WI38 (cell line): ENCODE data around the gene DSE.
"Not testable (repeated sequence)": the region's sequence is repeated elsewhere in the genome, so short reads cannot be mapped to it uniquely, and the experiment has no call there.

Source experiments
- H3K4me3 ChIP-seq: 2 replicates; pipeline ENCODE4 v1.5.1; 2011; ENCODE audit warnings: low read depth, mild to moderate bottlenecking, control low read depth, low read length
- CTCF ChIP-seq: IDR thresholded peaks from 2 replicates; pipeline ENCODE4 v1.5.1; 2012; ENCODE audit warnings: low read depth, mild to moderate bottlenecking, control low read depth, low read length

Gene DSE

GRCh38 chr6:116329156-116329555 lies 41.6 kb upstream of the DSE start:
- TF ChIP-seq CTCF: no peak
- H3K4me3 ChIP-seq: no peak overlapping the region

GRCh38 chr6:116330511-116330910 lies 40.2 kb upstream of the DSE start:
- TF ChIP-seq CTCF: no peak
- no peak overlapping the region for H3K4me3 ChIP-seq

- TF ChIP-seq CTCF: no peak
- no peak overlapping the region for H3K4me3 ChIP-seq
Observed at GRCh38 chr6:116332096-116332495, 38.7 kb upstream of the DSE start.

- not testable (repeated sequence) for H3K4me3 ChIP-seq
Observed at GRCh38 chr6:116334638-116335409, 35.9 kb upstream of the DSE start.

GRCh38 chr6:116335612-116336215 lies 35.0 kb upstream of the DSE start:
- TF ChIP-seq CTCF: no peak
- no peak overlapping the region for H3K4me3 ChIP-seq

- no peak overlapping the region for H3K4me3 ChIP-seq
- no peak for TF ChIP-seq CTCF
Observed at GRCh38 chr6:116338943-116339342, 31.8 kb upstream of the DSE start.

- not testable (repeated sequence) for H3K4me3 ChIP-seq
Observed at GRCh38 chr6:116340625-116341024, 30.1 kb upstream of the DSE start.

GRCh38 chr6:116349216-116349615 lies 21.5 kb upstream of the DSE start:
- no peak for TF ChIP-seq CTCF
- H3K4me3 ChIP-seq: no peak overlapping the region
